Progenitor cell of endocrine pancreas (in vitro differentiated cells): ENCODE results near the gene PARP6. TPM values are rescaled to one million over a fixed set of nuclear protein-coding genes. Genes with fewer than 3 reads are reported as not detected.

Experiments
- DNase-seq: peaks from one replicate; pipeline ENCODE4 v3.0.0; 2021; ENCODE audit warnings: low spot score; ENCODE audit not compliant: unreplicated experiment
- H3K27ac Mint-ChIP-seq: 2 replicates; pipeline ENCODE4 v1.8.0; 2021; ENCODE audit warnings: mild to moderate bottlenecking, moderate library complexity, mixed read lengths
- H3K27me3 Mint-ChIP-seq: 2 replicates; pipeline ENCODE4 v1.8.0; 2021; ENCODE audit warnings: mixed read lengths
- H3K36me3 Mint-ChIP-seq: 2 replicates; pipeline ENCODE4 v1.8.0; 2022; ENCODE audit warnings: mixed read lengths; ENCODE audit not compliant: insufficient read depth
- H3K4me1 Mint-ChIP-seq: 2 replicates; pipeline ENCODE4 v1.8.0; 2021; ENCODE audit warnings: low read depth, mixed read lengths
- H3K4me3 Mint-ChIP-seq: 2 replicates; pipeline ENCODE4 v1.8.0; 2021; ENCODE audit warnings: low read depth, mild to moderate bottlenecking, moderate library complexity, mixed read lengths
- H3K9me3 Mint-ChIP-seq: 2 replicates; pipeline ENCODE4 v1.8.0; 2021; ENCODE audit warnings: low read depth, mixed read lengths
- CTCF ChIP-seq: fragments of 200-600 bp; sonication (generic); IDR thresholded peaks from one replicate; pipeline ENCODE4 v1.5.0; 2021; ENCODE audit warnings: antibody characterized with exemption, mild to moderate bottlenecking; ENCODE audit not compliant: unreplicated experiment
- total RNA-seq: library from RNA; stranded (reverse); gene quantifications from 2 replicates; pipeline ENCODE4 v1.2.1, GENCODE V29; 2021

The PARP6 gene
- total RNA-seq, 1 donor from 2014 or later = 134 TPM

DNA sequence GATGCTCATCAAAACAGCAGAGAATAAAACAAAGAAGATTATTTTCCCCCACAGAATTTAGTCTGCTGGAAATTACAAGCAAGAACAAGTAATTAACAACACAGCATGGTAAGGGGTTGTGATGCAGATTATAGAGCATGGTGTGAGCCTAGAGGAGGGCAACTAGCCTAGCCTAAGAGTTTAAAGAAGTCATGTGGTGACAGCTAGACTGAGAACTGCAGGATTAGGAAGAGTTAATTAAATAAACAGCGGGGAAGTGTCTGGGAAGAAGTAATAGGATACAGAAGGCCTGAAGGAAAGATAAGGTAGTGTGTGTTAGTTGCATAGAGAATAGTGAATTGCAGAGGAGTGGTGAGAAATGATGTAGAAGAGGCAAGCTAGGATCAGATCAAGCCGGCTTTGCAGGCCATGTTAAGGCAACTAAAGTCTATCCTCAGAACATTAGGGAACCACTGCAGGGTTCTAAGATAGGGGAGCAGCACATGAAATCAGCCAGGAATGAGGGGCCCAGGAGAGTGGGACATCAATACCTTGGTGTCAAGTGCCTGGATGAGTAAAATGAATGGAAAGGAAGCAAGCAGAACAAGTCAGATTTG is 29.5 kb downstream of the PARP6 start:
- Mint-ChIP-seq H3K4me3 (no peak overlapping the region), H3K4me1 (no peaks in the 10 kb centered on the region), H3K27ac (no peak overlapping the region), H3K36me3 (peaks cover 34% of the 10 kb centered on the region), H3K9me3 (no peaks in the 10 kb centered on the region), H3K27me3 (no peaks in the 10 kb centered on the region)
- no peak for TF ChIP-seq CTCF
- no peak for DNase-seq

DNA sequence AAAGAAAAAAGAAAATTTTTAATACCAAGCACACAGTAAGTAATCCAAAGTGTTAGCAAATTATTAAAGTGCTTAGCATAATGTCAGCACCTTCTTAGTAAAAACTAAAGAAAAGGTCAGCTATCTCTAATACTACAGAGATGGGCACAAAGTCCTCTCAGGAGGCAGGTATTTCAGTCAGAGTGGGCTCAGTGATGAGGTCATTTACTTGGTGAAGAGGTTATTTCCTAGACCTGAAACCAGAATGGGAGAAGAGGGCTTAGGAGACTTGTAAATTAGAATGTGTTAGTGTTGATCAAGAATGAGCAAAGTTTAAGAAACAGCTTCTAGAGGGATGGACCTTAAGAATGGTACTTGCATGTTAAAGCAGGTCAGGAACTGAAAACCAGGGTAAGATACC is 32.7 kb downstream of the PARP6 start:
- DNase-seq = no peak
- Mint-ChIP-seq H3K9me3 (no peaks in the 10 kb centered on the region), H3K36me3 (peaks cover 26% of the 10 kb centered on the region), H3K4me1 (no peaks in the 10 kb centered on the region), H3K27me3 (no peaks in the 10 kb centered on the region), H3K27ac (no peak overlapping the region), H3K4me3 (no peak overlapping the region)
- no peak for TF ChIP-seq CTCF

GRCh38 chr15:72238586-72238985 is 33.8 kb downstream of the PARP6 start:
- TF ChIP-seq CTCF = no peak
- no peaks in the 10 kb centered on the region for H3K4me1 Mint-ChIP-seq
- no peak overlapping the region for H3K27ac Mint-ChIP-seq
- H3K27me3 Mint-ChIP-seq = no peaks in the 10 kb centered on the region
- peaks cover 25% of the 10 kb centered on the region for H3K36me3 Mint-ChIP-seq
- H3K4me3 Mint-ChIP-seq = no peak overlapping the region
- DNase-seq = no peak
- H3K9me3 Mint-ChIP-seq = no peaks in the 10 kb centered on the region

DNA sequence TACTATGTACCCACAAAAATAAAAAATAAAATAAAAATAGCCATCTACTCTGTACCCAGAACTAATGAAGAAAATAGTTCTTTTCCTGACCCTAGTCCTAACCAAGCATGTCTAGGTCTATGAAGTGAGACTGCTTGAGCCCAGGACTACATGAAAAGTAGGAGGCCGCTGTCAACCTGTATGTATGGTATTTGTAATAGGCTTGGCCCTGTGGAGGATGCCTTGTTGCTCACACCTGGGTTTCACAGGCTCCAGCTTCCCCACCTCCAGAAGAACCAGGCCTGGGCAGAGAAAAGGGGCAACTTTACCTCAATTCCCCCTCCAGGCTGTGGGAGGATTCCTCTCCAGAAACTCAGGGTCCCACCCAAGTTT is 34.5 kb downstream of the PARP6 start:
- DNase-seq = no peak
- no peak for TF ChIP-seq CTCF
- Mint-ChIP-seq H3K36me3 (peaks cover 23% of the 10 kb centered on the region), H3K4me1 (peaks cover 3% of the 10 kb centered on the region), H3K27ac (no peak overlapping the region), H3K4me3 (no peak overlapping the region), H3K27me3 (no peaks in the 10 kb centered on the region), H3K9me3 (no peaks in the 10 kb centered on the region)

- no peak for TF ChIP-seq CTCF
- peaks cover 18% of the 10 kb centered on the region for H3K36me3 Mint-ChIP-seq
- H3K27me3 Mint-ChIP-seq = no peaks in the 10 kb centered on the region
- no peak overlapping the region for H3K27ac Mint-ChIP-seq
- no peak for DNase-seq
- no peaks in the 10 kb centered on the region for H3K9me3 Mint-ChIP-seq
- peaks cover 9% of the 10 kb centered on the region for H3K4me1 Mint-ChIP-seq
- H3K4me3 Mint-ChIP-seq = no peak overlapping the region
Measured at GRCh38 chr15:72237029-72237852, 35.1 kb downstream of the PARP6 start.
